Hepatocyte (in vitro differentiated cells): ENCODE data around the gene PCDH8. TPM values are rescaled to one million over a fixed set of nuclear protein-coding genes. Genes with fewer than 3 reads are reported as not detected.

Source experiments
- DNase-seq: peaks from one replicate; pipeline ENCODE4 v3.0.0-alpha.2; 2016; ENCODE audit warnings: low spot score
- H2AFZ ChIP-seq: fragments of 200-600 bp; sonication (generic); 2 replicates; pipeline ENCODE4 v1.6.0; 2016; ENCODE audit warnings: antibody characterized with exemption, mild to moderate bottlenecking
- H3K27ac ChIP-seq: fragments of 200-600 bp; sonication (generic); 2 replicates; pipeline ENCODE4 v1.5.1; 2016; ENCODE audit warnings: mild to moderate bottlenecking
- H3K27me3 ChIP-seq: fragments of 200-600 bp; sonication (generic); 2 replicates; pipeline ENCODE4 v1.6.1; 2016
- H3K36me3 ChIP-seq: fragments of 200-600 bp; sonication (generic); replicated peaks from 2 replicates; pipeline ENCODE4 v1.5.1; 2016; ENCODE audit warnings: low read depth; ENCODE audit not compliant: insufficient read depth
- H3K4me1 ChIP-seq: fragments of 200-600 bp; sonication (generic); 2 replicates; pipeline ENCODE4 v1.5.1; 2016; ENCODE audit warnings: mild to moderate bottlenecking, moderate library complexity; ENCODE audit not compliant: insufficient read depth
- H3K4me2 ChIP-seq: fragments of 200-600 bp; sonication (generic); 2 replicates; pipeline ENCODE4 v1.6.0; 2016
- H3K4me3 ChIP-seq: fragments of 200-600 bp; sonication (generic); 2 replicates; pipeline ENCODE4 v1.5.1; 2016; ENCODE audit warnings: mild to moderate bottlenecking
- H3K79me2 ChIP-seq: fragments of 200-600 bp; sonication (generic); 2 replicates; pipeline ENCODE4 v1.6.0; 2017; ENCODE audit warnings: mild to moderate bottlenecking
- H3K9me2 ChIP-seq: fragments of 200-600 bp; sonication (generic); replicated peaks from 2 replicates; pipeline ENCODE4 v1.6.0; 2017; ENCODE audit warnings: mild to moderate bottlenecking; ENCODE audit not compliant: insufficient read depth
- H3K9me3 ChIP-seq: fragments of 200-600 bp; sonication (generic); 2 replicates; pipeline ENCODE4 v1.5.1; 2016; ENCODE audit warnings: low read depth, mild to moderate bottlenecking
- H4K20me1 ChIP-seq: fragments of 200-600 bp; sonication (generic); 2 replicates; pipeline ENCODE4 v1.6.0; 2016; ENCODE audit warnings: mild to moderate bottlenecking; ENCODE audit not compliant: insufficient read depth, poor library complexity, severe bottlenecking
- EZH2 ChIP-seq: fragments of 200-600 bp; sonication (generic); IDR thresholded peaks from 2 replicates; pipeline ENCODE4 v1.6.1; 2016; ENCODE audit warnings: antibody characterized with exemption, mild to moderate bottlenecking, borderline replicate concordance
- EZH2phosphoT487 ChIP-seq: fragments of 200-600 bp; sonication (generic); IDR thresholded peaks from one replicate; pipeline ENCODE4 v1.6.1; 2018; ENCODE audit warnings: antibody characterized with exemption, mild to moderate bottlenecking, low read depth, moderate library complexity; ENCODE audit not compliant: unreplicated experiment, severe bottlenecking
- WGBS: methylation state at CpG from one replicate; pipeline ENCODE4 v1.1.6; 2016; ENCODE audit warnings: low lambda C conversion rate; ENCODE audit errors: missing lambda C conversion rate; 5-methylcytosine and 5-hydroxymethylcytosine counted together
- polyA plus RNA-seq: library from polyadenylated mRNA; unstranded; fragments of >200 nt; fragmentation: Nextera tagmentation; extraction: Ambion mirVana; gene quantifications from 2 replicates; pipeline ENCODE4 v1.2.1, GENCODE V29; 2016
- total RNA-seq: library from RNA; depleted of rRNA; stranded (reverse); fragments of >200 nt; gene quantifications from 2 replicates; pipeline ENCODE4 v1.2.3, GENCODE V29; 2014
- TF ChIP-seq, protein P1 (sequence below): fragments of 200-600 bp; sonication (generic); IDR thresholded peaks from 2 replicates; pipeline ENCODE4 v1.5.1; 2016; ENCODE audit warnings: antibody characterized with exemption, mild to moderate bottlenecking; ENCODE audit not compliant: poor library complexity

The PCDH8 gene
- total and polyA plus RNA-seq, 2 experiments from 2014 or later = 0.19 to 0.37 TPM

DNA sequence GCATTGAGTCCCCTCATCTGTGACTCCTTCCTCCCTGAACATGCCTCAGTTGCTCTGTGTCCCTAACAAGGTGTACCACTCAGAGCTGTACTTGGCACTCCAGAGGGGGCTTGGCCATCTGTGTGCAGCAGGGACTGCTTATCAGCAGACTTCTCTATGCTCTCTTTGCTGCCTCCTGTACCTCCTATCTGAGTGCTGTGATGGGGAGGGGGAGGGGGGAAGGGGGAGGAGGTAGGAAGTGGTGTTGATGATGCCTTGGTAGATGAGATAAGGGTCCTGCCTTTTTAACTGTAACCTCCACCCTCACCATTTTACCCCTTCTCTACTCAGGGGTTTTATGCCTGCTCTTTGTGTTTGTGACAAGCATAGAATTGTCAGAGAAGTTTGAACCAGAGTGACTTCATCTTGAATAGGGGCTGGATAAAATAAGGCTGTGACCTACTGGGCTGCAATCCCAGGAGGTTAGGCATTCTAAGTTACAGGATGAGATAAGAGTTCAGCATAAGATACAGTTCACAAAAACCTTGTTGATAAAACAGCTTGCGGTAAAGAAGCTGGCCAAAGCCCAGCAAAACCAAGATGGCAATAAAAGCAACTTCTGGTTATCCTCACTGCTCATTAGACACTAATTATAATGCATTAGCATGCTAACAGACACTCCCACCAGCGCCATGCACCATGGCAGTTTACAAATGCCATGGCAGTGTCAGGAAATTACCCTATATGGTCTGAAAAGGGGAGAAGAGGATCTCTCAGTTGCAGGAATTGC is 13.2 kb downstream of the PCDH8 start:
- 51% methylated on average over 2 of the region's 2 CpGs for WGBS
- H4K20me1 ChIP-seq = no peaks in the 10 kb centered on the region
- TF ChIP-seq EZH2phosphoT487 (no peak), EZH2 (no peak)
- TF ChIP-seq, protein P1, sequence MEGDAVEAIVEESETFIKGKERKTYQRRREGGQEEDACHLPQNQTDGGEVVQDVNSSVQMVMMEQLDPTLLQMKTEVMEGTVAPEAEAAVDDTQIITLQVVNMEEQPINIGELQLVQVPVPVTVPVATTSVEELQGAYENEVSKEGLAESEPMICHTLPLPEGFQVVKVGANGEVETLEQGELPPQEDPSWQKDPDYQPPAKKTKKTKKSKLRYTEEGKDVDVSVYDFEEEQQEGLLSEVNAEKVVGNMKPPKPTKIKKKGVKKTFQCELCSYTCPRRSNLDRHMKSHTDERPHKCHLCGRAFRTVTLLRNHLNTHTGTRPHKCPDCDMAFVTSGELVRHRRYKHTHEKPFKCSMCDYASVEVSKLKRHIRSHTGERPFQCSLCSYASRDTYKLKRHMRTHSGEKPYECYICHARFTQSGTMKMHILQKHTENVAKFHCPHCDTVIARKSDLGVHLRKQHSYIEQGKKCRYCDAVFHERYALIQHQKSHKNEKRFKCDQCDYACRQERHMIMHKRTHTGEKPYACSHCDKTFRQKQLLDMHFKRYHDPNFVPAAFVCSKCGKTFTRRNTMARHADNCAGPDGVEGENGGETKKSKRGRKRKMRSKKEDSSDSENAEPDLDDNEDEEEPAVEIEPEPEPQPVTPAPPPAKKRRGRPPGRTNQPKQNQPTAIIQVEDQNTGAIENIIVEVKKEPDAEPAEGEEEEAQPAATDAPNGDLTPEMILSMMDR = no peak
- H3K9me2 ChIP-seq = no peaks in the 10 kb centered on the region
- H3K27me3 ChIP-seq = peaks cover 22% of the 10 kb centered on the region
- H3K9me3 ChIP-seq = no peaks in the 10 kb centered on the region
- no peak overlapping the region for H2AFZ ChIP-seq
- H3K79me2 ChIP-seq = no peaks in the 10 kb centered on the region
- no peak for DNase-seq
- no peaks in the 10 kb centered on the region for H3K4me1 ChIP-seq
- H3K36me3 ChIP-seq = no peaks in the 10 kb centered on the region
- H3K4me2 ChIP-seq = no peak overlapping the region
- no peak overlapping the region for H3K27ac ChIP-seq
- no peak overlapping the region for H3K4me3 ChIP-seq

DNA sequence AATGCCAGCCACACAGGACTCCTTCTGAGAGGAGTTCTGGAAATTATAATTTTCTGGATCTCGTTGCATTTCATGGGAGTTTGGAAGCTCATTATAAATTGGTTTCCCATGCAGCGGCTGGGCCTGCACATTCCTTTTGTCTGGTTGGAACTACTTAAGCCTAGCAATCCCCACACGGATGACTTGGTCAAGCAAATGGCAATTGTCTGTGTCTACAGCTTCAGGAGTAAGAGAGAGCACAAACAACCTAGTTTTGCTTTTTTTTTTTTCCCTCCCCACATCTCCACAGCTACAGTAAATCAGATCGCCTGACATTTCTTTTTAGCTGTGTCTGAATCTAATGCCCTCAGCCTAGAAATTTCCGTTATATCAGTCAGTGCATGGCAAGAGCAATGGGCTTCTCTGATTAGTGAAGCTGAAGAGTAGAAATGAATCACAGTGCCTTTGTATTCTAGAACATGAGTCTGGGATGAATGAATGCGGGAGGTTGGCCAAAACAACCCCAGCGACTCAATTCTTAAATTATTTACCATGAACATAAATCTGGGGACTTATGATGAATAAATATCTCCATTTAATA is 15.1 kb downstream of the PCDH8 start:
- Histone ChIP-seq H3K36me3 (no peaks in the 10 kb centered on the region), H3K27me3 (peaks cover 8% of the 10 kb centered on the region), H3K4me1 (no peaks in the 10 kb centered on the region), H2AFZ (no peak overlapping the region), H3K4me2 (no peak overlapping the region), H3K27ac (no peak overlapping the region), H3K9me3 (no peaks in the 10 kb centered on the region), H3K9me2 (no peaks in the 10 kb centered on the region), H3K4me3 (no peak overlapping the region), H3K79me2 (no peaks in the 10 kb centered on the region), H4K20me1 (no peaks in the 10 kb centered on the region)
- no peak for DNase-seq
- WGBS = 86% methylated on average over 7 of the region's 7 CpGs
- TF ChIP-seq EZH2 (no peak), EZH2phosphoT487 (no peak)
- TF ChIP-seq, protein P1 = no peak

DNA sequence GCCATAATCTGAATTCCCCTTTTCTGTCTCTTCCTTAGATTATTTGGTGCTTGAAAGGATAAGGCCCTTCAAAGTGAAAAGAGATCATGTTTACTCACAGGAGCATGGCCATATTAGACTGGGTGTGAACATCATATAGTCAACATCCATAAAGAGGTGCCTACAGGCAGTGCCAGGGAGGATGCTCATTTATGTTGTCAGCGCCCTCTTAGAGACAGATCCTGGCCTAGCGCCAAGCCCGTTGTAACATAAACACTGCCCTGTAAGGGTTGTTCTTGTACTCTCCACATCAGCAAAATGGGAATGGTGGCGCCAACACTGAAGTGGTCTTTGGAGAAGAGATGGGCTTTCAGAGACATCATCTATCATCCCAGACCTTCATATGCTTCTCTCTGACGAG is 16.1 kb downstream of the PCDH8 start:
- Histone ChIP-seq H3K27ac (no peak overlapping the region), H3K4me2 (no peak overlapping the region), H3K9me3 (no peaks in the 10 kb centered on the region), H2AFZ (no peak overlapping the region), H3K36me3 (no peaks in the 10 kb centered on the region), H3K4me1 (no peaks in the 10 kb centered on the region), H3K4me3 (no peak overlapping the region), H3K27me3 (peaks cover under 1% of the 10 kb centered on the region), H4K20me1 (no peaks in the 10 kb centered on the region), H3K79me2 (no peaks in the 10 kb centered on the region), H3K9me2 (no peaks in the 10 kb centered on the region)
- DNase-seq = no peak
- 84% methylated on average over 5 of the region's 5 CpGs for WGBS
- TF ChIP-seq, protein P1 = no peak
- no peak for TF ChIP-seq EZH2phosphoT487
- no peak for TF ChIP-seq EZH2
